ENCODE measurements around the gene DBP. TPM values are rescaled to one million over a fixed set of nuclear protein-coding genes. Genes with fewer than 3 reads are reported as not detected.
A peak's percentile ranks its signal among the peaks of the same experiment; 100 is the strongest.

DBP gene
- total and polyA plus RNA-seq, 12 donors: 11.5 to 80.6 (median 53.6) TPM

GRCh38 chr19:48664476-48664875 lies 27.3 kb upstream of the DBP start:
- DNase-seq: no peak
- no peaks in the 10 kb centered on the region for H3K9me3 ChIP-seq (replicated peaks in 1 of 3)
- no peak overlapping the region for H3K27ac ChIP-seq
- no peaks in the 10 kb centered on the region for H3K27me3 ChIP-seq
- intact Hi-C loops (cut with DNase I): no loop called here
- H3K4me1 ChIP-seq (replicated peaks in 1 of 2): peaks cover 0 to 9% of the 10 kb centered on the region in 2 donors
- TF ChIP-seq POLR2A (IDR thresholded peaks at IDR 0.05): no peak
- no peak for TF ChIP-seq CTCF (IDR thresholded peaks at IDR 0.05)
- WGBS, 4 donors: 86 to 93% (median 90%) methylated on average over 7 to 14 of the region's 14 CpGs
- H3K36me3 ChIP-seq (replicated peaks in 1 of 2): no peaks in the 10 kb centered on the region
- no peak overlapping the region for H3K4me3 ChIP-seq

- no peak for DNase-seq
- WGBS, 4 donors: 86 to 97% (median 93%) methylated on average over 3 to 4 of the region's 4 CpGs
- intact Hi-C loops (cut with DNase I): no loop called here
- Histone ChIP-seq H3K36me3 (replicated peaks in 1 of 2) (no peaks in the 10 kb centered on the region), H3K4me1 (replicated peaks in 1 of 2) (peaks cover 0 to 9% of the 10 kb centered on the region in 2 donors), H3K4me3 (no peak overlapping the region), H3K27me3 (no peaks in the 10 kb centered on the region), H3K27ac (no peak overlapping the region), H3K9me3 (replicated peaks in 1 of 3) (no peaks in the 10 kb centered on the region)
- TF ChIP-seq POLR2A (IDR thresholded peaks at IDR 0.05) (no peak), CTCF (IDR thresholded peaks at IDR 0.05) (no peak)
Observed at GRCh38 chr19:48663667-48664066, 26.5 kb upstream of the DBP start.

DNA sequence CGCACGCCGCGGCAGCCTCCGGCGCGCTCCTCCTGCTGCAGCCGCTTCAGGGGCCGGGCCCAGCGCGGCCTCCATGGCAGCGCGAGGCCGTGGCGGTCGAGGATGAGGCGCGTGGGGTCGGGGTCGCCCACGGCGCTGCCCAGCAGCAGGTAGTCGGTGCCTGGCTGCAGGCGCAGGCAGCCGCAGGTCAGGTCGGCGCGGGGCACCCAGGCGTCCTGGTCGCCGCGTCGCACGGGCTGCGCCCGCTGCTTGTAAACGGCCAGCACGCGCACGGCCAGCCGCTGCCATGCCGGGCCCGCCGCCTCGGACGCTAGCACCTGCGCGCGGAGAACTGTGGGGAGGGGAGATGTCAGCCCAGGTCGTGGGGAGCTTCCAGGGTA lies 24.5 kb upstream of the DBP start:
- no peaks in the 10 kb centered on the region for H3K9me3 ChIP-seq (replicated peaks in 1 of 3)
- no peak overlapping the region for H3K27ac ChIP-seq
- intact Hi-C loops (cut with DNase I): no loop called here
- no peak for DNase-seq
- no peak overlapping the region for H3K4me3 ChIP-seq
- no peaks in the 10 kb centered on the region for H3K27me3 ChIP-seq
- H3K4me1 ChIP-seq (replicated peaks in 1 of 2): peaks cover 0 to 9% of the 10 kb centered on the region in 2 donors
- no peaks in the 10 kb centered on the region for H3K36me3 ChIP-seq (replicated peaks in 1 of 2)
- TF ChIP-seq CTCF (IDR thresholded peaks at IDR 0.05) (no peak), POLR2A (IDR thresholded peaks at IDR 0.05) (no peak)
- 86 to 92% (median 91%) methylated on average over 27 to 50 of the region's 50 CpGs; no CpG with 5 or more reads in 1 of the 4 donors for WGBS, 4 donors

- Histone ChIP-seq H3K27me3 (no peaks in the 10 kb centered on the region), H3K9me3 (replicated peaks in 1 of 3) (no peaks in the 10 kb centered on the region), H3K4me3 (no peak overlapping the region), H3K4me1 (replicated peaks in 1 of 2) (peaks cover 0 to 9% of the 10 kb centered on the region in 2 donors), H3K27ac (peak overlapping the region in 2 of 5 donors; percentile 49 to 51), H3K36me3 (replicated peaks in 1 of 2) (no peaks in the 10 kb centered on the region)
- intact Hi-C loops (cut with DNase I): no loop called here
- TF ChIP-seq CTCF (IDR thresholded peaks at IDR 0.05) (no peak), POLR2A (IDR thresholded peaks at IDR 0.05) (no peak)
- DNase-seq: peak; percentile 84 to 95 (median 89)
- WGBS, 4 donors: 52 to 54% (median 53%) methylated on average over 31 to 35 of the region's 35 CpGs
Observed at GRCh38 chr19:48660852-48661710, 23.9 kb upstream of the DBP start.
